Measurements from ENCODE around the gene ISYNA1.
A peak's percentile ranks its signal among the peaks of the same experiment; 100 is the strongest.

Gene ISYNA1
- 18.4 to 24.4 reads per million in 2 donors for total RNA-seq

- peak; percentile 54 for DNase-seq
Measured at GRCh38 chr19:18437491-18438330, at the start of gene ISYNA1. ISYNA1 (minus strand) TSS chr19:18438133; CDS start chr19:18437979, 154 bp downstream.

GRCh38 chr19:18486746-18487145 lies 48.8 kb upstream of the ISYNA1 start:
- no peak for DNase-seq

GRCh38 chr19:18484992-18485391 lies 47.1 kb upstream of the ISYNA1 start:
- DNase-seq = no peak

GRCh38 chr19:18483119-18483890 lies 45.4 kb upstream of the ISYNA1 start:
- no peak for DNase-seq

- no peak for DNase-seq
Measured at GRCh38 chr19:18481505-18482222, 43.7 kb upstream of the ISYNA1 start.

- DNase-seq = no peak
Measured at GRCh38 chr19:18480006-18480691, 42.2 kb upstream of the ISYNA1 start.

DNA sequence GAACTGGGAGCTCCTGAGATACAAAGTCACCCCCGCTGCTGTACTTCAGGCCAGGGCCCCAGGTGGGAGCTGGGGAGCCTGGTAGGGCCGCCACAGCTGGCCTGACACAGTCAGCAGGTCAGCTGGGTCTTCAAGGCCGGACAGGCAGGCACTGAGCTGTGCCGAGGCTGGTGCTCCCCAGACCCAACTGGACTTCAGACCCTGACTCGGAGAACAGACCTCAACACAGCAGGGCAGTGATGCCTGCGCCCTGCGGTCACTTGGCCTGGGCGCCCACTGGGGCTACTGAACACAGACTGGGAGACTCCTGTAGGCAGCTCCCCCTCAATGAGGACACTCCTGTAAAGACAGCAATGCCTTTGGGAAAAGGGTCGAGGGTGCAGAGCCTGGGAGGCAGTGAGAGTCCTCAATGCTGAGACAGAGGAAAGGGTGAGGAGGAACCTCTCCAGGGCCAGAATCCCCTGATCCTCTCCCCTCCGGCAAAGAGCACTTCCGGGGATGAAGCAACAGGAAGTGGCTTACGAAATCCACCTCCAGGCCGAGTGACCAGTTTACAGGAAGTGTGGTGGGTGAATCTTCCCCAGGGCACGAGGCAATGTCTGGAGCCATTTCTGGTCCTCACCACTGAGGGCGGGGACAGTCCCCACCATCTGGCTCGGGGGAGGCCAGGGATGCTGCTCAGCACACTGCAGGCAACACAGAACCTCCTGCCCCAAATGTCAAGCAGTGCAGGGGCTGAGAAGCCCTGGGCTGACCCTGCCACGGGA lies 40.8 kb upstream of the ISYNA1 start:
- peak; percentile 58 for DNase-seq

GRCh38 chr19:18477974-18478373 lies 40.0 kb upstream of the ISYNA1 start:
- no peak for DNase-seq

GRCh38 chr19:18477042-18477779 lies 39.3 kb upstream of the ISYNA1 start:
- no peak for DNase-seq

- no peak for DNase-seq
Measured at GRCh38 chr19:18476507-18477041, 38.6 kb upstream of the ISYNA1 start.

- DNase-seq = no peak
Measured at GRCh38 chr19:18475762-18476331, 37.9 kb upstream of the ISYNA1 start.

- peak; percentile 33 for DNase-seq
Measured at GRCh38 chr19:18475004-18475453, 37.1 kb upstream of the ISYNA1 start.

DNA sequence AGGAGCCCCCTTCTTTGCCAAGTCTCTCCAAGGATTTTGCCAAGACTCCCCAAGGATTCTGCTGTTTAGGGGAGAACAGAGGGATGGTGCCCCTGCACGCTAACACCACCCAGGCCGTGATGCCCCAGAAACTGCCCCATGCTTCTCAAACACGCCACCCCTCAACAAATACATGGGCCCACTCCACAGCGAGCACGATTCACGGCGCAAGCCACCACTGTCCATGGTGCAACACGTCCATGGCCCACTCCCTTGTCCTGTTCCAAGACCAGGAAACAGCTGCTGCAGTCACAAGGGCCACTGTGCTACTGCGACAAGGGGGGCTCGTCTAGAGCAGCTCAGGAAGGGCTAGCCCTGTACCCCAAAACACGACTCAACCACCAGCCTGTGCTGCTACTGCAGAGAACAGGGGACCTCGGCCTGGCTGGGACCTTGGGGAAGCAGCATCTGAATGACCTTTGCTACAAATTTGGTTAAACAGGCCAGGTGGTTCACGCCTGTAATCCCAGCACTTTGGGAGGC lies 36.5 kb upstream of the ISYNA1 start:
- no peak for DNase-seq

- DNase-seq = no peak
Measured at GRCh38 chr19:18473706-18474087, 35.8 kb upstream of the ISYNA1 start.

GRCh38 chr19:18473003-18473705 lies 35.2 kb upstream of the ISYNA1 start:
- no peak for DNase-seq

GRCh38 chr19:18470787-18471186 lies 32.9 kb upstream of the ISYNA1 start:
- DNase-seq = no peak

- DNase-seq = peak; percentile 63
Measured at GRCh38 chr19:18469069-18469846, 31.3 kb upstream of the ISYNA1 start.

- no peak for DNase-seq
Measured at GRCh38 chr19:18468517-18468916, 30.6 kb upstream of the ISYNA1 start.

DNA sequence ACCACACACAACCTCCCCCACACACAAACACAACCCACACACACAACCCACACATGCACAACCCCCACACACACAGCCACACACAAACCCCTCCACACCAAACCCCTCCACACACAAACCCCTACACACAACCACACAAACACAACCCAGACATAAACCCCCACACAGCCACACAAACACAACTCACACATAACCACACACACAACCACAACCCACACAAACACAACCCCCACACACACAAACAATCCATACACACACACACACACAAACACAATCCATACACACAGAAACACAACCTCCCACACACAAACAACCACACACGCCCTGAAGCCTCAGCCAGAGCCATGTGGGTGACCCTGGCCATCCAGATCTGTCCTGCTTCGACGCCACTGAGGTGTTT lies 30.0 kb upstream of the ISYNA1 start:
- no peak for DNase-seq

Data from T-helper 9 cell (primary cell).